ENCODE results near the gene CLK3.
"Not testable (repeated sequence)": the region's sequence is repeated elsewhere in the genome, so short reads cannot be mapped to it uniquely, and the experiment has no call there.

GRCh38 chr15:74661280-74661679 lies 45.6 kb downstream of the CLK3 start:
- TF ChIP-seq POLR2AphosphoS5 (IDR thresholded peaks at IDR 0.05; ENCODE audit: low read depth, low read length); CTCF (CRISPR knock-in tag; IDR thresholded peaks at IDR 0.05); JUND (CRISPR knock-in tag; IDR thresholded peaks at IDR 0.05): not testable (repeated sequence)
